IMR-90 (cell line): ENCODE results near the gene ARFGAP2. TPM values are rescaled to one million over a fixed set of nuclear protein-coding genes. Genes with fewer than 3 reads are reported as not detected.
A peak's percentile ranks its signal among the peaks of the same experiment; 100 is the strongest.

ENCODE experiments used
- ATAC-seq: fragments of 200-7000 bp; cut with Tn5 transposase; 2 replicates; pipeline ENCODE4 v1.9.1; 2020; ENCODE audit warnings: low read depth, mild to moderate bottlenecking, moderate library complexity
- BruUV-seq: library from RNA; stranded (reverse); fragments of 400-500 nt; replicated peaks from 2 replicates; lab custom pipeline; 2021; lab: Mats Ljungman, UMichigan
- CTCF ChIA-PET: fragments of 300-600 bp; formaldehyde crosslinking; extraction: SDS; loops from one replicate; lab custom pipeline; 2021; ENCODE audit warnings: antibody characterized with exemption; lab: Yijun Ruan, JAX
- POLR2A ChIA-PET: fragments of 300-600 bp; sonication (Branson Sonifier 250); formaldehyde crosslinking; loops from one replicate; lab custom pipeline; 2022; ENCODE audit warnings: antibody characterized with exemption; ENCODE audit not compliant: unreplicated experiment; lab: Charles Lee
- DNase-seq: peaks from one replicate; pipeline ENCODE4 v3.0.0; 2013
- H2AFZ ChIP-seq: replicated peaks from 2 replicates; pipeline ENCODE3; 2013; ENCODE audit warnings: low read length, mild to moderate bottlenecking; ENCODE audit not compliant: poor library complexity
- H2AK5ac ChIP-seq: 2 replicates; pipeline ENCODE4 v1.6.1; 2013; ENCODE audit warnings: low read depth, low read length, inconsistent platforms
- H2AK9ac ChIP-seq: replicated peaks from 2 replicates; pipeline ENCODE3; 2013; ENCODE audit warnings: mild to moderate bottlenecking, low read depth, low read length, moderate library complexity; ENCODE audit not compliant: poor library complexity
- H2BK120ac ChIP-seq: 2 replicates; pipeline ENCODE4 v1.6.1; 2013; ENCODE audit warnings: low read depth, low read length, inconsistent platforms
- H2BK15ac ChIP-seq: 3 replicates; pipeline ENCODE4 v1.6.1; 2013; ENCODE audit warnings: low read depth, low read length, inconsistent platforms
- H2BK20ac ChIP-seq: 2 replicates; pipeline ENCODE4 v1.6.1; 2013; ENCODE audit warnings: low read depth, mild to moderate bottlenecking, inconsistent platforms, low read length, moderate library complexity
- H2BK5ac ChIP-seq: 2 replicates; pipeline ENCODE4 v1.6.1; 2013; ENCODE audit warnings: mild to moderate bottlenecking, low read depth, low read length, inconsistent platforms; ENCODE audit not compliant: poor library complexity, severe bottlenecking
- H3K14ac ChIP-seq: replicated peaks from 2 replicates; pipeline ENCODE4 v1.6.1; 2013; ENCODE audit warnings: low read depth, low read length, inconsistent platforms
- H3K18ac ChIP-seq: 2 replicates; pipeline ENCODE4 v1.6.1; 2013; ENCODE audit warnings: low read depth, low read length, control low read depth
- H3K23ac ChIP-seq: 2 replicates; pipeline ENCODE4 v1.6.1; 2013; ENCODE audit warnings: low read depth, low read length, inconsistent platforms
- H3K27ac ChIP-seq: 2 replicates; pipeline ENCODE4 v1.5.1; 2013; ENCODE audit warnings: mild to moderate bottlenecking, control low read depth, low read length; ENCODE audit not compliant: insufficient read depth
- H3K27me3 ChIP-seq: 2 replicates; pipeline ENCODE4 v1.6.1; 2013; ENCODE audit warnings: low read length; ENCODE audit not compliant: control insufficient read depth, insufficient read depth
- H3K36me3 ChIP-seq: 2 replicates; pipeline ENCODE4 v1.6.1; 2013; ENCODE audit warnings: low read length, mixed read lengths; ENCODE audit not compliant: control insufficient read depth, insufficient read depth
- H3K4ac ChIP-seq: 2 replicates; pipeline ENCODE4 v1.6.1; 2013; ENCODE audit warnings: low read depth, low read length, inconsistent platforms
- H3K4me1 ChIP-seq: 2 replicates; pipeline ENCODE4 v1.6.1; 2013; ENCODE audit warnings: low read length, mixed read lengths; ENCODE audit not compliant: control insufficient read depth, insufficient read depth
- H3K4me2 ChIP-seq: 2 replicates; pipeline ENCODE4 v1.6.1; 2013; ENCODE audit warnings: low read depth, mild to moderate bottlenecking, control low read depth, low read length, moderate library complexity
- H3K4me3 ChIP-seq: 2 replicates; pipeline ENCODE4 v1.5.1; 2013; ENCODE audit warnings: low read depth, mild to moderate bottlenecking, control low read depth, low read length, moderate library complexity; ENCODE audit not compliant: insufficient read depth
- H3K56ac ChIP-seq: 2 replicates; pipeline ENCODE4 v1.6.1; 2013; ENCODE audit warnings: low read length, inconsistent platforms; ENCODE audit not compliant: insufficient read depth; ENCODE audit errors: extremely low read depth
- H3K79me1 ChIP-seq, 2 experiments: 2 replicates each; pipeline ENCODE4 v1.6.1; 2013; ENCODE audit warnings: low read length in 2 of 2, inconsistent platforms in 1 of 2, low read depth in 1 of 2
- H3K9ac ChIP-seq: 2 replicates; pipeline ENCODE4 v1.6.1; 2013; ENCODE audit warnings: low read depth, low read length, control low read depth
- H3K9me1 ChIP-seq: 2 replicates; pipeline ENCODE4 v1.6.1; 2013; ENCODE audit warnings: low read length, inconsistent platforms; ENCODE audit not compliant: insufficient read depth
- H3K9me3 ChIP-seq: 2 replicates; pipeline ENCODE4 v1.6.1; 2013; ENCODE audit warnings: low read length; ENCODE audit not compliant: control insufficient read depth, insufficient read depth
- H4K20me1 ChIP-seq: 2 replicates; pipeline ENCODE4 v1.6.1; 2013; ENCODE audit warnings: low read length, inconsistent platforms; ENCODE audit not compliant: insufficient read depth
- H4K5ac ChIP-seq: 2 replicates; pipeline ENCODE4 v1.6.1; 2013; ENCODE audit warnings: mild to moderate bottlenecking, low read depth, low read length, control low read depth
- H4K8ac ChIP-seq, 2 experiments: 2 replicates each; pipeline ENCODE4 v1.6.1; 2013; ENCODE audit warnings: low read depth in 2 of 2, low read length in 2 of 2, control low read depth in 1 of 2, inconsistent platforms in 1 of 2
- H4K91ac ChIP-seq: 2 replicates; pipeline ENCODE4 v1.6.1; 2013; ENCODE audit warnings: low read depth, low read length, inconsistent platforms; ENCODE audit not compliant: insufficient read depth
- BHLHE40 ChIP-seq: fragments of 150-350 bp; IDR thresholded peaks from 2 replicates; pipeline ENCODE4 v1.6.1; 2016; ENCODE audit warnings: mild to moderate bottlenecking, low read depth, low read length
- POLR2A ChIP-seq: IDR thresholded peaks from 2 replicates; pipeline ENCODE4 v1.6.1; 2012; ENCODE audit warnings: mild to moderate bottlenecking, low read depth, low read length
- RCOR1 ChIP-seq: IDR thresholded peaks from 2 replicates; pipeline ENCODE4 v1.6.1; 2012; ENCODE audit warnings: mild to moderate bottlenecking, low read length, improper control_type of control experiment; ENCODE audit not compliant: insufficient replicate concordance
- RFX5 ChIP-seq: IDR thresholded peaks from 2 replicates; pipeline ENCODE4 v1.8.0; 2012; ENCODE audit warnings: low read depth, mild to moderate bottlenecking, low read length, moderate library complexity
- SMC3 ChIP-seq: fragments of 150-350 bp; IDR thresholded peaks from 2 replicates; pipeline ENCODE4 v1.6.1; 2016; ENCODE audit warnings: low read depth, mild to moderate bottlenecking, antibody characterized with exemption, low read length, moderate library complexity
- WGBS, 2 experiments: methylation state at CpG; one replicate each; pipeline versions ENCODE4 v1.1.5 to v1.1.7; 2013; ENCODE audit warnings: missing lambda C conversion rate in 2 of 2; ENCODE audit not compliant: insufficient read length in 1 of 2; ENCODE audit errors: extremely low coverage in 2 of 2; 5-methylcytosine and 5-hydroxymethylcytosine counted together
- dilution Hi-C: fragments of 300-500 bp; cut with HindIII; formaldehyde crosslinking; loops from one replicate; pipeline ENCODE4 v1.14.3; 2018; ENCODE audit warnings: low sequenced_read_pairs; ENCODE audit not compliant: unreplicated experiment
- in situ Hi-C: fragments of 300-500 bp; cut with MboI; formaldehyde crosslinking; loops from 3 replicates; pipeline ENCODE4 v1.14.3; 2019; ENCODE audit warnings: low sequenced_read_pairs, inconsistent platforms, mixed read lengths
- intact Hi-C: fragments of 100-400 bp; cut with micrococcal nuclease; formaldehyde crosslinking; loops from 2 replicates; pipeline ENCODE4 v1.10.0; 2022
- polyA plus RNA-seq, 3 experiments: library from polyadenylated mRNA; depleted of rRNA; stranded (reverse); fragments of >200 nt; gene quantifications; 2 replicates each; pipeline ENCODE4 v1.2.3, GENCODE V29; 2012; ENCODE audit warnings: low replicate concordance in 1 of 3
- total RNA-seq: library from RNA; depleted of rRNA; stranded (reverse); fragments of >200 nt; gene quantifications from 2 replicates; pipeline ENCODE4 v1.2.3, GENCODE V29; 2012
- TF ChIP-seq, protein P1 (sequence below): fragments of 150-350 bp; IDR thresholded peaks from 2 replicates; pipeline ENCODE4 v1.6.1; 2017; ENCODE audit warnings: mild to moderate bottlenecking, antibody characterized with exemption, low read length, low read depth

Gene ARFGAP2
- total and polyA plus RNA-seq, 2 of the 4 experiments (the other 2 are of a cell fraction), result 54.7 to 87.8 TPM

- H3K23ac ChIP-seq, result peak overlapping the region; percentile 60; the same call in 1 of the 2 replicates
- ChIA-PET POLR2A (interaction anchor here (1.4 kb wide), 1 partner anchor 75 kb away, joined by 4 read pairs; no protein-coding TSS in a partner anchor), CTCF (interaction anchor here (0.8 to 1.0 kb wide), 3 partner anchors 49 to 75 kb away, joined by 3 to 4 read pairs (median 3); no protein-coding TSS in a partner anchor)
- ATAC-seq (no peak), DNase-seq (no peak)
- peak overlapping the region; percentile 68 for H3K4ac ChIP-seq
- no peak overlapping the region for H3K56ac ChIP-seq
- H4K5ac ChIP-seq, result no peak overlapping the region
- peak overlapping the region; percentile 20; the same call in 1 of the 2 replicates for H3K18ac ChIP-seq
- dilution Hi-C loops (no loop called here), in situ Hi-C loops (loop anchor here (5.0 kb wide), 1 partner anchor 162 kb away; no protein-coding TSS in a partner anchor), intact Hi-C loops (no loop called here)
- TF ChIP-seq BHLHE40 (no peak), RFX5 (no peak), SMC3 (no peak), RCOR1 (no peak), POLR2A (no peak)
- TF ChIP-seq, protein P1, sequence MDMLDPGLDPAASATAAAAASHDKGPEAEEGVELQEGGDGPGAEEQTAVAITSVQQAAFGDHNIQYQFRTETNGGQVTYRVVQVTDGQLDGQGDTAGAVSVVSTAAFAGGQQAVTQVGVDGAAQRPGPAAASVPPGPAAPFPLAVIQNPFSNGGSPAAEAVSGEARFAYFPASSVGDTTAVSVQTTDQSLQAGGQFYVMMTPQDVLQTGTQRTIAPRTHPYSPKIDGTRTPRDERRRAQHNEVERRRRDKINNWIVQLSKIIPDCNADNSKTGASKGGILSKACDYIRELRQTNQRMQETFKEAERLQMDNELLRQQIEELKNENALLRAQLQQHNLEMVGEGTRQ, result no peak
- no peaks in the 10 kb centered on the region for H3K27me3 ChIP-seq
- H3K27ac ChIP-seq, result peak overlapping the region; percentile 48
- H3K9me3 ChIP-seq, result no peaks in the 10 kb centered on the region
- BruUV-seq, result no TSS peak
- peak overlapping the region; percentile 94 for H3K4me2 ChIP-seq
- peak overlapping the region; percentile 48; the same call in 1 of the 2 replicates for H3K14ac ChIP-seq
- peaks cover 10% of the 10 kb centered on the region; the same call in 1 of the 2 replicates for H3K36me3 ChIP-seq
- peak overlapping the region; percentile 94 for H3K4me3 ChIP-seq
- H4K20me1 ChIP-seq, result peaks cover 4% of the 10 kb centered on the region; the same call in 1 of the 2 replicates
- no peak overlapping the region for H2BK5ac ChIP-seq
- peaks cover 4 to 27% of the 10 kb centered on the region in 2 experiments; a peak in 2 of 4 replicates for H3K79me1 ChIP-seq
- peak overlapping the region; percentile 38; the same call in 1 of the 2 replicates for H2BK120ac ChIP-seq
- peak overlapping the region; percentile 95 for H2AFZ ChIP-seq
- peak overlapping the region; percentile 72 for H3K9ac ChIP-seq
- H2AK9ac ChIP-seq, result peak overlapping the region; percentile 94
- H2BK20ac ChIP-seq, result no peak overlapping the region
- H2BK15ac ChIP-seq, result no peak overlapping the region
- peak overlapping the region; percentile 42 to 90; a peak in 2 of 4 replicates for H4K8ac ChIP-seq
- 43% methylated on average over 1 of the region's 13 CpGs; no CpG with 5 or more reads in 1 of the 2 experiments for WGBS, 2 experiments
- peak overlapping the region; percentile 27; the same call in 1 of the 2 replicates for H2AK5ac ChIP-seq
- H4K91ac ChIP-seq, result peak overlapping the region; percentile 21; the same call in 1 of the 2 replicates
- peaks cover 18% of the 10 kb centered on the region for H3K4me1 ChIP-seq
- no peaks in the 10 kb centered on the region for H3K9me1 ChIP-seq
Observed at GRCh38 chr11:47184711-47185304, 8.1 kb upstream of the ARFGAP2 start.
